ENCODE measurements around the gene PRDX1. TPM values are rescaled to one million over a fixed set of nuclear protein-coding genes. Genes with fewer than 3 reads are reported as not detected.
A peak's percentile ranks its signal among the peaks of the same experiment; 100 is the strongest.

The PRDX1 gene
- total and polyA plus RNA-seq, 2 of the 13 experiments (the other 11 are each of a cell fraction or from before 2014, with no cell fraction given), result 761 to 1,898 TPM

- TF ChIP-seq, protein P1, sequence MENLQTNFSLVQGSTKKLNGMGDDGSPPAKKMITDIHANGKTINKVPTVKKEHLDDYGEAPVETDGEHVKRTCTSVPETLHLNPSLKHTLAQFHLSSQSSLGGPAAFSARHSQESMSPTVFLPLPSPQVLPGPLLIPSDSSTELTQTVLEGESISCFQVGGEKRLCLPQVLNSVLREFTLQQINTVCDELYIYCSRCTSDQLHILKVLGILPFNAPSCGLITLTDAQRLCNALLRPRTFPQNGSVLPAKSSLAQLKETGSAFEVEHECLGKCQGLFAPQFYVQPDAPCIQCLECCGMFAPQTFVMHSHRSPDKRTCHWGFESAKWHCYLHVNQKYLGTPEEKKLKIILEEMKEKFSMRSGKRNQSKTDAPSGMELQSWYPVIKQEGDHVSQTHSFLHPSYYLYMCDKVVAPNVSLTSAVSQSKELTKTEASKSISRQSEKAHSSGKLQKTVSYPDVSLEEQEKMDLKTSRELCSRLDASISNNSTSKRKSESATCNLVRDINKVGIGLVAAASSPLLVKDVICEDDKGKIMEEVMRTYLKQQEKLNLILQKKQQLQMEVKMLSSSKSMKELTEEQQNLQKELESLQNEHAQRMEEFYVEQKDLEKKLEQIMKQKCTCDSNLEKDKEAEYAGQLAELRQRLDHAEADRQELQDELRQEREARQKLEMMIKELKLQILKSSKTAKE (CRISPR knock-in tag; IDR thresholded peaks at IDR 0.05; ENCODE audit: borderline replicate concordance), result no peak
- 0 out of 2 replicates have a peak, but pooled peaks have one; percentile 15 for TF ChIP-seq DMTF1 (CRISPR knock-in tag; IDR thresholded peaks at IDR 0.05)
- TF ChIP-seq WIZ (CRISPR knock-in tag; IDR thresholded peaks at IDR 0.05), result no peak
- 0 out of 2 replicates have a peak, but pooled peaks have one; percentile 44 for TF ChIP-seq ZBTB37 (CRISPR knock-in tag; IDR thresholded peaks at IDR 0.05)
- TF ChIP-seq PRMT3 (CRISPR knock-in tag; IDR thresholded peaks at IDR 0.05; ENCODE audit: borderline replicate concordance, low read depth), result no peak
- TF ChIP-seq ZNF629 (CRISPR knock-in tag; conservative IDR thresholded peaks at IDR 0.05), result peak; percentile 19; the same call in 1 of the 2 replicates
- TF ChIP-seq ZNF143 (CRISPR knock-in tag; IDR thresholded peaks at IDR 0.05), result peak; percentile 90
- TF ChIP-seq, protein P2, sequence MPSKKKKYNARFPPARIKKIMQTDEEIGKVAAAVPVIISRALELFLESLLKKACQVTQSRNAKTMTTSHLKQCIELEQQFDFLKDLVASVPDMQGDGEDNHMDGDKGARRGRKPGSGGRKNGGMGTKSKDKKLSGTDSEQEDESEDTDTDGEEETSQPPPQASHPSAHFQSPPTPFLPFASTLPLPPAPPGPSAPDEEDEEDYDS (CRISPR knock-in tag; IDR thresholded peaks at IDR 0.05), result peak; percentile 90
- no peak for TF ChIP-seq PHB2 (IDR thresholded peaks at IDR 0.05; ENCODE audit: partially characterized antibody)
- peak; percentile 89 for TF ChIP-seq KAT8 (CRISPR knock-in tag; IDR thresholded peaks at IDR 0.05)
- peak; percentile 54; the same call in 1 of the 2 replicates for TF ChIP-seq MAZ (IDR thresholded peaks at IDR 0.05; ENCODE audit: borderline replicate concordance, low read depth, low read length)
- peak; percentile 83 for TF ChIP-seq MAZ (CRISPR knock-in tag; IDR thresholded peaks at IDR 0.05; ENCODE audit: low read depth)
- TF ChIP-seq PAWR (CRISPR knock-in tag; IDR thresholded peaks at IDR 0.05; ENCODE audit: borderline replicate concordance), result no peak
- TF ChIP-seq ZNF142 (CRISPR knock-in tag; IDR thresholded peaks at IDR 0.05), result peak; percentile 39; the same call in 1 of the 2 replicates
- peak; percentile 63; the same call in 1 of the 2 replicates for TF ChIP-seq ZNF296 (CRISPR knock-in tag; conservative IDR thresholded peaks at IDR 0.05)
These were observed 29.0 kb upstream of the PRDX1 start, which contains the start of gene AKR1A1 (continued) for GRCh38 chr1:45550401-45551351.

Data from HepG2 (cell line).